ENCODE data around the gene PCLO. TPM values are rescaled to one million over a fixed set of nuclear protein-coding genes. Genes with fewer than 3 reads are reported as not detected.
"Not testable (repeated sequence)": the region's sequence is repeated elsewhere in the genome, so short reads cannot be mapped to it uniquely, and the experiment has no call there.

Gene PCLO
- total RNA-seq, 4 donors from 2014 or later: 6.6 to 70.7 (median 33.9) TPM

- no peaks in the 10 kb centered on the region for H3K27me3 ChIP-seq
- no peak overlapping the region for H3K4me3 ChIP-seq
- H3K9me3 ChIP-seq: no peaks in the 10 kb centered on the region
- TF ChIP-seq POLR2A (IDR thresholded peaks at IDR 0.05) (no peak), CTCF (IDR thresholded peaks at IDR 0.05) (no peak)
- no peaks in the 10 kb centered on the region for H3K36me3 ChIP-seq
- no peaks in the 10 kb centered on the region for H3K4me1 ChIP-seq
- no peak for DNase-seq
- H3K27ac ChIP-seq: no peak overlapping the region
Measured at GRCh38 chr7:82713506-82713905, 449.2 kb downstream of the PCLO start.

GRCh38 chr7:82706344-82706743, 456.3 kb downstream of the PCLO start:
- H3K27ac ChIP-seq, H3K36me3 ChIP-seq, H3K9me3 ChIP-seq, H3K27me3 ChIP-seq, DNase-seq, H3K4me3 ChIP-seq, H3K4me1 ChIP-seq: not testable (repeated sequence)

GRCh38 chr7:82705517-82706260, 457.0 kb downstream of the PCLO start:
- no peak for DNase-seq
- no peaks in the 10 kb centered on the region for H3K9me3 ChIP-seq
- H3K4me3 ChIP-seq: no peak overlapping the region
- H3K4me1 ChIP-seq: peaks cover 0 to 11% (median 0%) of the 10 kb centered on the region in 4 donors
- no peaks in the 10 kb centered on the region for H3K27me3 ChIP-seq
- no peak for TF ChIP-seq POLR2A (IDR thresholded peaks at IDR 0.05)
- TF ChIP-seq CTCF (IDR thresholded peaks at IDR 0.05): no peak
- no peaks in the 10 kb centered on the region for H3K36me3 ChIP-seq
- no peak overlapping the region for H3K27ac ChIP-seq

GRCh38 chr7:82704121-82704520, 458.6 kb downstream of the PCLO start:
- H3K4me3 ChIP-seq: no peak overlapping the region
- H3K9me3 ChIP-seq: no peaks in the 10 kb centered on the region
- H3K27ac ChIP-seq: no peak overlapping the region
- H3K27me3 ChIP-seq: no peaks in the 10 kb centered on the region
- peaks cover 0 to 11% (median 2%) of the 10 kb centered on the region in 4 donors for H3K4me1 ChIP-seq
- H3K36me3 ChIP-seq: no peaks in the 10 kb centered on the region
- DNase-seq: no peak
- TF ChIP-seq CTCF (IDR thresholded peaks at IDR 0.05): no peak
- no peak for TF ChIP-seq POLR2A (IDR thresholded peaks at IDR 0.05)

Small RNA genes within 50 kb of the gene (small RNA-seq; reads per million reads assigned to genes)
- 0 reads per million in 2 donors for gene RNA5SP235
